Myocyte (in vitro differentiated cells): Measurements from ENCODE around the gene LRRK1. TPM values are rescaled to one million over a fixed set of nuclear protein-coding genes. Genes with fewer than 3 reads are reported as not detected.

ENCODE experiments used
- DNase-seq: peaks from one replicate; pipeline ENCODE4 v3.0.0-alpha.2; 2012; ENCODE audit warnings: low read depth
- total RNA-seq: library from RNA; depleted of rRNA; stranded (reverse); fragments of >200 nt; gene quantifications from 2 replicates; pipeline ENCODE4 v1.2.3, GENCODE V29; 2014

LRRK1 gene
- total RNA-seq, 1 donor from 2014 or later = 0.13 TPM

DNA sequence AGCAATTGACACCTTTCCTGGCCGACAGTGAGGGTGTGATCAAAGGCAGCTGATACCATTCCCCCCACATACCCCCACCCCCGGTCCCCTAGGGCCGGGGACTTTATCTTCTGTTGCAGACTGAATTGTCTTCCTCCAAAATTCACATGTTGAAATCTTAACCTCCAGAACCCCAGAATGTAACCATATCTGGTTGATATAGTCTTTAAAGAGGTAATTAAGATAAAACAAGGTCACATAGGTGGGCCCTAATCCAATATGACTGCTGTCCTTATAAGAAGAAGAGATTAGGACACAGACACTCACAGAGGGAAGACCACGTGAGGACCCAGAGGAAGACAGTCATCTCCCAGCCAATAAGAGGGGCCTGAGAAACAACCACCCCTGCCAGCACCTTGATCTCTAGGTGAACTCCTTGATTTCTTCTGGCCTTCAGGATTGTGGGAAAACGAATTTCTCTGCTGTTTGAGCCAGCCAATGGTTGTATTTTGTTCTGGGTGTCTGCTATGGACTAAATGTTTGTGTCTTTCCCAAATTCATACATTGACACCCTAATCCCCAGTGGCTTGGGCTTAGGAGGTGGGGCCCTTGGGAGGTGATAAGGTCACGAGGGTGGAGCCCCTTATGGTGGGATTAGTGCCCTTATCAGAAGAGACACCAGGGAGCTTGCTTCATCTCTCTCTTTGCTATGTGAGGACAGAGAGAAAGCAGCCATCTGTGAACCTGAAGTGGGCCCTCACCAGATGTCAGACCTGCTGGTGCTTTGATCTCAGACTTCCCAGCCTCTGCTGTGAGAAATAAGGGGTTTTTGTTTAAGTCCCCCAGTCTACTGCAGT lies 188.7 kb downstream of the LRRK1 start:
- no peak for DNase-seq

DNA sequence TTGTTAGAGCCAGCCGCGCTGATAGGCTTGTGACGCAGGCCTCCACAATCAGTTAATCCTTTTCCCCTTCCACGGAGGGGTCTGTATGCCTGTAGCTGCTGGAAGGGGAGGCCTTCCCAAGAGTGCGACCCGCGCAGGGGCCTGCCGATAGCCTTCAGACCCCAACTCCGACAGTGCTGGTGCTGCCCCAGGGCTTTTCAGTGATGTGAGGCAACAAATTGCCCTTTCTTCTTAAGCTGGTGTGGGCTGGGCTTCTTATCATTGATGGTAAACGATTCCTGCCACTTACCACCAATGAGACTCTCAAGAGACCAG lies 189.3 kb downstream of the LRRK1 start:
- DNase-seq = no peak

DNA sequence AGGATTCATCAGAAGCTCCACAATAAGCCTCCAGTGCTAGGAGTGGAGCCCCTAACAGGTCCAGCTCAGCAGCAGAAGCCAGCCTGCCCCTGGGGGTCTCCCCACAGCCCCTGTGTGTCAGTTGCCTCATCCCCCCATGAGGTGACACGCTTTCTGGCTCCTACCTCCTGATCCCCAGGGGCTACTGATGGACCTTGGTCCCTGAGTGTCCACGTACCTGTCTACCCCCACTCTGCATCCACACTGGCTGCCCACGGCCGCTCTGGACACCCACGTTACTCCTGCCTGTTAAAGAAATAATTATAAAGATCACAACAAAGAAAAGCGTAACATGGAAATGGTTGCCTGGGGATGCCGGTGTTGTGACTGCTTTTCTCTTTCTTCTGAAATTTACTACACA lies 189.6 kb downstream of the LRRK1 start:
- no peak for DNase-seq

DNA sequence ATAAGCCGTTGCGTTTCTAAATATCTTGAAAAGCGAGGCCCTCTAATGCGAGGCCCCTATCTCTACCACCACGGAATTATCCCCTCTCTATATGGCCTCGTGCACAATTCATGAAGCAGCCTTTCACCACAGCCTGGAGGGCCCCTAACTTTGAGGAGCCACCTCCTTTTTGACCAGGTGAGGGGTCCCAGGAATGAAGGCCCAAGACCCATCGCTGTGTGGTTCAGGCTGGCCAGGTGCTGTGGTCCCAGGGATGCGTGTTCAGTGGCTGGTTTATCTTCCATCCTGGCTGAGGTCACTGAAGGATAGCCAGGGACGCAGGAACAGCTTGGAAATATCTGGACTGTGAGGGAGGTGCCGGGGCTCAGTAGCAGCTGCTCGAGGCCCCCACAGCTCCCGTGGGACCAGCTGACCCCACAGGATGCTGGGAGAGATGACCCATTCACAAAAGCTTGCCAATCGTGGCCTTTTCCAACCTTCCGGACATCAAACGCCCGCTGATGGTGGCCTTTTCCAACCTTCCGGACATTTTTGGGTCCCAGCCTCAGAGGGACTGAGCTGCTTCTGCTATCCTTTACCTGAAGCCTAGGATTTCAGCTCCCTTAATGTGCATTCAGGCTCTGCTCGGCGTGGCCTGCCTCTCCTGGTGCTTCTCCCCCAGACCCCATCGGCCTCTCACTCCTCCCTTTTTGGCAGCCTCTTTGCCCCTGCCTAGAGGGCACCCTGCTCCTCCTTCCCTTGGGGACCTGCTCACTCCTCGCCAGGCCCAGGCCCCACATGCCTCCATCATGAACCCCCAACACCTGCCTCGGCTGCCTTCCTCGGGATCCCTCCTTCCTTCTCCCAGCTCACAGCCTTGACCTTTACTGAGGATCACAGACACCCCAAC lies 191.8 kb downstream of the LRRK1 start:
- DNase-seq = peak; percentile 79

DNA sequence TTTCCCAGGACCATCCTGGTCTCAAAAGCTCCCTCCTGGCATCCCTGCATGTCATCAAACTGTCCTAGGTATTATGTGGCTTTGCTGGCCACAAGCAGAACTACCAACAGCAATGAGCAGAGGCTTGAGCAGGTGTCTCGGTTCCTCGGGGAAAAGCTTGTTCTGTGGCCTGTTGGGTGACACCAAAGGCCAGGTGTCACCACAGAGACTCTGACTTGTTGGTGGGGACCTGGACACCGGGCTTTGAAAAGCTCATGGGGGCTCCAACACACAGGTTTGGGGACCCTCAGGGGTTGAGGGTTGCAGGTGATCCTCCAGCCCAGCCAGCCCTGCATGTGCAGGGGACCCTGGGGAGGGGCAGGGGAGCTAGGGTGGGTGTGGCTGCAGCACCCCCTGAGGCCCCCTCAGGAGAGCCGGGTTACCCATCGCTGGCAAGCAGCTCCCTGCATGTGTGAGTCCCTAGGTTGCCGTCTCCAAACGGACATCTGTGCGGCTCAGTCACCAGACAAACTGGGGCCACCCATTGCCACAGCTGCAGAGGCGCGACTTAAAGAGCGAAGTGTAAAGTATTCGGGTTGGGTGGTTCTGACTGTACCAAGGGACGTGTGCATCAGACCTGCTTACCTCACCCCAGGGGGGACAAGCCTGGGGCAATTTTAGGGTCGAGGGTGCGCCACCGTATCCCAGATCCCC lies 192.6 kb downstream of the LRRK1 start:
- DNase-seq = peak; percentile 62

DNA sequence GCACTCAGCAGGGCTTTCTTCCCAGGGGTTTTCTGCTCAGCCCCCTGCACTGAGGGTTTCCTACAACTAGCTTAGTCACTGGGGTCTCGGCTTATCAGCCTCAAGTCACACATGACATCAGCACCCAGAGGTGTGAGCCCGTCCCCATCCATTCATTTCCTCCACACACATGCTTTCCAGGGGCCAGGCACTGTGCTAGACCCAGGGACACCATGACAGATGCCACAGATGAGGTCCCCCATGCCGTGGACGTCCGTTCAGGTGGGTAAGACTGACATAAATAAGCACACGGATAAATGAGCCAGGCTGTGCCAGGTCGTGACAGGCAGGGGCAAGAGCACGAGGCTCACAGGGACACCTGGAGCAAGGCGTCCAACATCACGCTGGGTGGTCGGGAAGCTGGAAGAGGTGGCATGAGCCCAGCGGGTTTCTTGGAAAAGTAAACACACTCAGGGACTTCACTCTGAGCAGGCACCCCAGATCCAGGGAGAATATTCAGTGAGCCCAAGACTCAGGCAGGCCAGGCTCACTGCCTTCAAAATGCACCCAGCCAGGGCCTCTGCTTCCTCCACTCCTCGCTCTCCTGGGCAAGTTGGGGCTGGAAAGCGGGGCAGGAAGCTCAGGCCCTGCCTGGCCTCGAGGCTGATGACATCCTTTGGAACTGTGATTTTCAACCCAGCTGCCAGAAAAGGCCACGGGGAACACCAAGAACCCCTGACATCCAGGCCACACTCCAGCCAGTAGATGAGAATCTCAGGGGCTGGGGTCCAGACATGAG lies 193.4 kb downstream of the LRRK1 start:
- no peak for DNase-seq

DNA sequence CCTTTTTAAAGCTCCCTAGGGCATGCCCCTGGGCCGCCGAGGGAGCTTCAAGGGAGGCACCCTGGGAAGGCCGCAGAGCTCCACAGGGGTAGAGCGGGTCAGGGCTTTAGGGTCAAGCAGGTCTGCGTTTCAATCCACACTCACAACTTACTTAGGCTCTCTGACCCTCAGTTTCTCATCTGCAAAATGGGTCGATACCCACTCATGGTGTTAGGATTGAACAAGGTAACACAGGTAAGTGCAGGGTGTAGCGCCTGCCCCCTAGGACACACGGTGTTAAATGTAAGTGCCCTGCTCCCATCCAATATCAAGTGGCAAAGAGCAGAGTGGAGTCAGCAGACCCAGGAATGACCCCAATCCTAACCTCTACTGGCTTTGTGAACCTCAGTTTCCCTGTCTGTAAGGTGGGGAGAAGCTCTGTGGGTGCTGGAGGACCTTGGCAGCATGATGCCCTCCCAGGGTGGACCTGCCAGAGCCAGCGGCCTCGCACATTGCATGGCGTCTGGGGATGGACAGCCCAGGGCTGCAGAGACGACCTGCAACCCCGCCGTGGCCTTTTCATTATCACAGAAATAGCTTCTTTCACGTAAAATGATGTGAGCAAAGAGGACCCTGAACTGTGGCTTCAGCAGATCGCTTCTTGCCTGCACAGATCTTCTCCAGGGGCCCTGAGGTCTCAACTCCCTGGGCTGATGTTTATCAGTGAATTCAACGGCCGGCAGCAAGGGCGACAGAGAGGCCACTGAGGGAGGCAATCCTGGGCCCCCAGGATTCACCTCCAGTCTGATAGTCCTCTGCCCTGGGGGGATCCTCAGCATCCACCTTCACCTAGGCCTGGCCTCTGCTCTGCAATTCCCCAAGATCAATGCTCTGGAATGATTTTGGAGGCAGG lies 194.2 kb downstream of the LRRK1 start:
- no peak for DNase-seq

DNA sequence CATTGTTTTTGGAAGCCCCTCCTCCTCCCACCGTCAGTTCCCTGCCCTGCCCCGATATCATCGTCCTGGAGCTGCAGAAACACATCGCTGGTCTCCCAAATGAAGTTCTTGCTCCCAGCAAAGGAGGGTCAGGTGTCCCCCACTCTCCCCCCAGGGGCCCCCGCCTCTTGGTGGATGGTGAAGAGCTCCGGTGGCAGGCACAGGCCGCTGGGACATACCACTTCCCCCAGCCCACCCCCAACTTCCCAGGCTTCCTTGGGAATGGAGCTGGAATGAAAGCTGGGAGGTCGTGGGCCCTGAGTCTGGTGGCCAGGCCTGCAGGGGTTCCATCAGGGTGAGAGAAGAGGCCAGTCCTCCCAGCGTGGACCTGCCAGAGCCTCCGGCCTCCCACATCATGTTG lies 195.0 kb downstream of the LRRK1 start:
- no peak for DNase-seq

DNA sequence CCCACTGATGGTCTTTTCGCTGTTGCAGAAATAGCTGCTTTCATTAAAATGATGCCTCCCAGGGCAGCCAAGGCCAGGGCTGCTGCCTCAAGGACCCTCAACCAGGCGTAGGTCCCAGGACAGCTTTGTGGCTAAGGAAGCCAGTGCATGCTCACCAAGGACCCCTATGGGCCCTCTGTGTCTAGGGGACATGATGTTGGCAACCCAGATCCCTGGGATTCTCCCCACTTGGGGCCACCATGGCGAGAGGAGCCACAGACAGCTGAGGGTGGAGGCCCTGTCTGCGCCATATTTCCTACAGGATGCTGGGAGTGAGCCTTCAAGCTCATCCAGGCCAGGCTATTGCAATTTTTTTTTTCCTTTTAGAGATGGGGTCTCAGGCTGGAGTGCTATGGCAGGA lies 195.5 kb downstream of the LRRK1 start:
- no peak for DNase-seq

DNA sequence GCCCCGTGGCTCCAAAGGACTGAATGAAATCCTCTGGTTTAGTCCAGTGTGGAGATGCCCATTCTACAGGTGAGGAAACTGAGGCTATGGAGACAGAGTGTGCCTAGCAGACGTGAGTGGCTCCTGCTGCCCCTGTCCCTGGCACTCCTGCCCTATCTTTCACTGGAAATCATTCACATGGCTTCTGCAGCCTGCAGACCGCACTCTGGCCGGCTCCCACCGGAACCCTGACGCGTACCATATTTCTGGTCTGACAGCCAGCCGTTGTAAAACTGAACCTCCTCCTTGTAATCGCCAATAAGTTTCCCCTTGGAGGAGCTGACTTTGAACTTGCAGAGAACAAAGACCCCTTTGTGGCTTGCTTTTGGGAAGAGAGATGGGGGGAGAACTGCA lies 196.2 kb downstream of the LRRK1 start:
- no peak for DNase-seq

DNA sequence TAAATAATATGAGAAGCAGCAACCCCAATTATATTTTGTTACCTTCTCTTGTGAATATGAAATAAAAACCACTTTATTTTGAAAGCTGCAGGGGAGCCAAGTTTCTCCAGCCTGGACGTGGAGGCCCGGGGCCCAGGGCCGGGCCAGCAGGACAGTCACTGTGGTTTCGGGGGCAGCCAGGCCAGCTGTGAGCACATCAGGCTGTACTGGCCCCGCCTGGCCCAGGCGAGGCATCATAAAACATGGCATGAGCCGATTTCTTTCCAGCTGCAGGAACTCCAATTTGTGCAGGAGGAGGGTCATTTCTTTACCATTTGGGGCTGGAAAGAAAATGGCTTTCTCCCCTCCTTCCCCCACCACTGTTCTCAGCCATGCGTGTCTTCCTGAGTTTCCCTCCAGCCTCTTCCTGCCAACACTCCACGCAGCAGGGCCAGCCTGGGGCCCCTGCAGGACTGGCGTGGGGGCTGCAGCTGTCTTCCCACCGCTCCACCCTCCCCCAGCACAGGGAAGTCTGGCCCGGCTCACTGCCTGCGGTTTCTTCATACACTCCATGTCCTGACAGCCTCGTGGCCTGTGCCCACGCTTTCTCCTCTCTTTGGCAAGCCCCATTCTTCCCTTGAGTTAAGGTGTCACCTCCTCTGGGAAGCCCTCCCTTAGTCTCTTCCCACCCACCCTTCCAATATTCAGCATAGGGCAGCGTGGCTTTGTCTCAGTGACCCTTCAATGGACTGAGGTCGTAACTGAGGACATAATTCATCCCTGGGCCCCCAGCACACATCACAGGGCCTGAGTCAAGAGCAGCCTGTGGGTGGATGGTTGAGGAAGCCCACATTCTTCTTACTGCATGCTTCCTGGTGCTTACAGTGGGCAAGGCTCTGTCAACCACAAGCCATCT lies 196.9 kb downstream of the LRRK1 start:
- DNase-seq = peak; percentile 83

DNA sequence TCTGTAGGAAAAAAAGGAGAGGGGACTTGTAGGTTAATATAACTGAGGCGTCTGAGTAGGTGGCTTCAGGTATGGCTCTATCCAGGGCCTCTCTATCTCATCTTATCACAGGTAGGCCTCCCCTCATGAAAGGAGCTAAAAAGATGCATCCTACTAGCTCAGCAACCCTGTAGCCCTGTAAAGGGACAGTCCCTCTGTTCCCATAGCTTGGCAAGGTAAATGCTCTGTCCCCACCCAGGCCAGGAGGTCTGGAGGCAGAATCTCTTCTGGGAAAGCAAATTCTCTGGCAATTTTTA lies 197.5 kb downstream of the LRRK1 start:
- no peak for DNase-seq

DNA sequence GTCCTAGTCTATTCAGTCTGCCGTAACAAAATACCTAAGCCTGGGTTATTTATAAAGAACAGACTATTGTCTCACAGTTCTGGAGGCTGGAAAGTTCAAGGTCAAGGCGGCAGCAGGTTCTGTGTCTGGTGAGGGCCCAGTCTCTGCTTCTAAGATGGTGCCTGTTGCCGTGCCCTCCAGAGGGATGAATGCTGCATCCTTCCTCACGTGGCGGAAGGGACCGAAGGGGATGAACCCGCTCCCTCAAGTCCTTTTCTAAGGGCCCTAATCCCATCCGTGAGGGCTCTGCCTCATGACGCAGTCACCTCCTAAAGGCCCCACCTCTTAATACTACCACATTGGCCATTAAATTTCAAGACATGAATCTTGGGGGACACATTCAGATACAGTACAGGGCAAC lies 199.0 kb downstream of the LRRK1 start:
- no peak for DNase-seq

DNA sequence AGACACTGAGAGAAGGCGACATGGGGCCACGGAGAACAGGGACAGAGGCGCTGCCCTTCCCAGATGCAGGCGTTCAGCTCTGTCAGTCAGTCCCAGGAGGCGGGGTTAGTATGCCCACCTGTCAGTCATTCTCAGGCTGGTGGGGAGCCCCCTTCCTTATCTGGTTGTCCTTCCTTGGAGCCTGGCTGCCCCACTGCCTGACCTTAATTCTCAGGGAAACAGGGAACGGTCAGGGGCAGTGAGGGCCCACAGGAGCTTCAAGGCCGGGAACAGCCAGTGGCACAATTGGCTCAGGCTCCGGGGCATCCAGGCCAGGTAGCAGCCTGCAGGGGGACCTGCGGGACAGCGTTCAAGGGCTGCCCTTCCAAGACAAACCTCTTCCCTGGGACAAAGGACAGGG lies 199.5 kb downstream of the LRRK1 start:
- no peak for DNase-seq

DNA sequence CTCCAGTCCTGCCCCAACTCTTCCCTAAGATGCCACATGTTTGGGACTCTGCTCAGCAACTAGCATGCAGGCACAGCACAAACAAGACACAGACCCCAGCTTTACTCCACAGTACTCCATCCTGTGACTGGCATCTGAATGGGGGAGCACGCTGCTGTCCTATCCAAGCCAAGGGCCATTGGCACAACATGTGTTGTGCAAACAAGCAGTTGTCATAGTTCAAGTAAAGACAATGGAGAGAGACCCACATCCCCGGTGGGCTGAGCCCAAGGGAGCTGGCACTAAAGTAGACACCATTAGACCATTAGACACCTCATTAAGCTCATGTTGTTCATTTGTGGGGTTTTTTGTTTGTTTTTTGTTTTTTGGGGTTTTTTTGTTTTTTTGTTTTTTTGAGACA lies 200.0 kb downstream of the LRRK1 start:
- no peak for DNase-seq
